Activated T-helper 1 cell treated with Interleukin-2 at 50 U/mL for 16 hours (primary cell): ENCODE measurements around the gene THSD7B.

Source experiments
- DNase-seq: peaks from one replicate; pipeline ENCODE4 v3.0.0-alpha.2; 2020; ENCODE audit warnings: low read depth

The THSD7B gene

GRCh38 chr2:137193401-137193800, 428.1 kb downstream of the THSD7B start:
- DNase-seq = no peak

GRCh38 chr2:137194111-137194510, 428.8 kb downstream of the THSD7B start:
- no peak for DNase-seq

DNA sequence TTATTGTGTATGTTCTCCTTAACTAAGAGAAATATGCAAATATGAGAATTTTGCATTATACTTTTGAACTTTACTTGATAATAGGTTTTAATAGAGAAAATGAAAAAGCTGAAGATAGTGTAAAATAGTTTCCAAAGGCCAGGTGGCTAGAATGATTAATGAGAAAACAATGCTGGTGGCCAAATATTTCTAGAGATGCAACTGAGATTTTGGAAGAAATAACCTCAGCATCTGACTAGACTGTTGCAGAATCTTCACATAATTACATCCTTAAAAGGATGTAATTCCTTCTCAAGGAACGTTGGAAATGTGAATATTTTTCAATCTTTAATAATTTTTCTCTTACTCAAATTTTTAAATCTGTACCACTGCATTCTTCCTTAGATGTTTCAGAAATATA, 434.4 kb downstream of the THSD7B start:
- DNase-seq = no peak

DNA sequence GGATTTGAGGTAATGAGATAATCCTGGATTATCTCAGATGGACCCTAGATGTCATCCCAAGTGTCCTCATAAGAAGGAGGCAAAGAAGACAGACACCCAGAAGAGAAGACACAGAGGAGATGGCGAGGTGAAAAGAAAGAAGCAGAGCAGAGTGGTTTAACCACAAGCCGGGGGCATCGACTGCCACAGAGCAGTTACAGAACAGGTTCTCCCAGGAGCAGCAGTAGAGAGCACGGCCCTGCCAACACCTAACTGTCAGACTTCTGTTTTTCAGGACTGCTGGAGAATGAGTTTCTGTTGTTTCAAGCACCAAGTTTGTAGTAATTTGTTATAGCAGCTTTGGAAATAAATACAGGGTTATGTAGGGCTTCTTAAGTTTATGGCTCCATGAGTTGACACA, 437.0 kb downstream of the THSD7B start:
- no peak for DNase-seq

- DNase-seq = no peak
Measured at GRCh38 chr2:137205324-137205723, 440.0 kb downstream of the THSD7B start.

DNA sequence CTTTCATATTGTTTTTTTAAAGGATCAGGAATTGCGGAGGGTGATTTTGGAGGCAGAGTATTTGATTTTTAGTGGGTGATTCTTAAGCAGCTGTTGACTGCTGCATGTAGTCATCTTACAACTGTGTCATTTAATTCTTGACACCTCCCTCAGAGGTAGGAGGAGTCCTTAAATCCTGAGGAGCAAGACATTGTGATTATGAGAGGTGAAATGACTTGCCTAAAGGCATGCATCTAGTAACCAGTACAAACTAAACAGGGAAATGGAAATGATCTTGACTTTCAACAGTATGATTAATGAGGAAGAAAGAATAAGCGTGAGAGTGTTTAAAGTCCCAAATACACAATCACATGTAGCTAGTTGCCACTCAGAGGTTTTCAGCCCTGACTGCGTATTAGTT, 440.7 kb downstream of the THSD7B start:
- DNase-seq = no peak

DNA sequence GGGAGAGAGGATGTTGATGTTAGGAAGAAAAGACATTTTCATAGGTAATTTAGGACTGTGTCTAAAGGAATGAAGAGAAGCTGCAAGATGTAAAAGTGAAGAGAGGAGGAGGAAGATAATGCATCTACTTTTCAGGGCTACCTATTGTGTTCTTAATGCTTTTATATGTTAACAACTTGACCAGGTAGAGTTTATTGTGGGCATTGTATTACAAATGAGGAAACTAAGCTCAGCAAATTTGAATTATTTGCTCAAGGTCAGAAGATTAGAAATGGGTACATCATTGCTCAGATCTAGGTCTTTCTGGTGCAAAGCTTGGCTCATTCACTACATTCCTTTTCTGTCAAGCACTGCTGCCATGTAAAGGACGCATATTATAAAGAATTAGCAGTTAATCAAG, 441.7 kb downstream of the THSD7B start:
- DNase-seq = no peak

- DNase-seq = no peak
Measured at GRCh38 chr2:137208431-137208891, 443.1 kb downstream of the THSD7B start.

GRCh38 chr2:137210039-137210438, 444.7 kb downstream of the THSD7B start:
- no peak for DNase-seq

- DNase-seq = no peak
Measured at GRCh38 chr2:137211761-137212160, 446.4 kb downstream of the THSD7B start.

DNA sequence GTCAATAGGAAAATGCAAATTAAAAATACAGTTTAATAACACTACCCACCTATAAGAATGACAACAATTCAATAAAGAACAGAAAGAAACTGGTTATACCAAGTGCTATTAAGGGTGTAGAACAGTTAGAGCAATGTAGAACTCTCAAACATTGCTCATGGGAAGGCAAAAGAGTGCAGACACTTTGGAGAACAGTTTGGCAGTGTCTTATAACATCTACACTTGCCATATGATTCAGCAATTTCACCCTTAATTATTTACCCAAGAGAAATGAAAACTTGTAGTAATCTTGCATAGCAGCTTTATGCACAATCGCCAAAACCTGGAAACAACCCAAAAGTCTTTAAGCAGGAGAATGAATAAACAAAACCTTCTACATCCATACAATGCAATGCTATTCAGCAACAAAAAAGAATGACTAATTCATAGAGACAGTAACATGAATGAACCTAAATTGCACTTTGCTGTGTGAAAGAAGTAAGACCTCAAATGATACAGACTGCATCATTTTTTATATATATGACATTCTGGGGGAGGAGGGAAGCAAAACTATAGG, 455.2 kb downstream of the THSD7B start:
- no peak for DNase-seq

DNA sequence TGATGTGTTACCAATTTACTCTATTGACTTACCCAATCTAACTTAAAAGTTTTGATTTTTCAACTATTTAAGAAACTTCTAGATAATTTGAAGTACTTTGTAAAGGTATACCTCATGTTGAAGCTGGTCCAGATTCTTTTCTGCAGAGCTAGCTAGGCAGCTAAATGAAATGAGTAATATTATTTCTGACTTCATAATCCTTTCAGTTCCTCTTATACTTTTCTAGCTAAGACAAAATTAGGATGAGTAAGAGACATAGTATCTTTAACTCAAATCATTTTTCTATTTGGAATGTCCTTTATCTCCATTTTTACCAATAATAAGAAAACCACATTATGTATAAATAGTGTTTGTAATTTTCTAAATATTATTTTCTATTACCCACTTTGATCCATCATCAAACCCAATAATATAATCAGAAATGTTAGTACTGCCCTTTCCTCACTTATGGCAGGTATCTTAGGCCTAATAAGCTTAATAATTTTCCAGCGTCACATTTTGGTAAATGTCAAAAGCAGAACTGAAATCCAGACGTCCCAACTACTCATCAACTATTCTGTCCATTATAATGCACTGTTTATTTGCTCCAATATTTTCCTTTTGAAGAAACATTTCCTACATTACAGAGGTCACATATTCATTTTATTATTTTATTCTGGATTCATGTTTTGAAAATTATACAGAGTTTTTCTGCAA, 456.6 kb downstream of the THSD7B start:
- DNase-seq = no peak

DNA sequence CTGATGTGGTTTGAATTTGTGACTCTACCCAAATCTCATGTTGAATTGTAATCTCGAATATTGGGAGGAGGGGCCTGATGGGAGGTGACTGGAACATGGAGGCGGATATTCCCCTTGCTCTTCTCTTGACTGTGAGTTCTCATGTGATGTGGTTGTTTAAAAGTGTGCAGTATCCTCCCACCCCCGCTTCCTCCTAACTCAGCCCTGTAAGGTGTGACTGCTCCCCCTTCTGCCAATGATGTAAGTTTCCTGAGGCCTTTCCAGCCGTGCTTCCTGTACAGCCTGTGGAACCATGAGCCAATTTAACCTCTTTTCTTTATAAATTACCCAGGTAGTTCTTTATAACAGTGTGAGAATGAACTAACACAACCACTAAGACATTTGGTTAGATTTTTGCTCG, 458.4 kb downstream of the THSD7B start:
- DNase-seq = no peak

DNA sequence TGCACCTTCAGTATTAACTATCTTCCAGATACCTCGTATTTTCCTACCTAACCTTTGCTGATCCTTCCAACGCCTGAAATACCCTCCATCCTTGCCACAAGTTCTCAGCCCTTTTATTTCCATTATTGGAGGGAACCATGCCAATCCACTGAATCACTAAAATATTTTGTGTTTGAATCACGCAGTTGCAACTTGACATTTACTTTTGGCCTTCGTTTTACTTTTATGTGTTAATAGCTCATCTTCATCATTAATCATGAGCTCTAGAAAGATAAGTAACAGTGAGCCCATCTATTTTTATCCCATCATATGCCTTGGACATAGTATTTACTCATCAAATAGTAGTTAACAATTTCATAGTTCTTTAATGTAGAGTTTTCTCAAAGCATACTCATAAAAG, 463.2 kb downstream of the THSD7B start:
- no peak for DNase-seq

GRCh38 chr2:137229834-137230233, 464.5 kb downstream of the THSD7B start:
- no peak for DNase-seq

DNA sequence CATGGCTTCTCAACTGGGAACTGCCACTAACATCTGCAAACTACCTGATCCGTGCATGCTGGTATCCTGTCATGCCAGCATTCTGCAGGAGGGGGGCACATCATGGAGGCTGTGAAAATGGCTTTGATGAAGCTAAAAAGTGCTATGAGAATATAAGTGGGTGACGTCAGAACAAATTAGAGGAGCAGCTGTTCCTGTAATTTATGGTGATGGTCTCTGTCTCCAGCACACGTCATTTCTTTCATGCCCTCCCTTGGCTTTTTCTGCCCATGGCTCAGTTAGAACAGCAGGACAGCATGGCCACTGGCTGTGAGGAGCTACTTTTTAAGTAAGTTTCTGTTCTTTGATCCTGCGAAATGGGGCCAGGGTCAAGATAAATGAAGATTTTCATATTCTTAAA, 466.3 kb downstream of the THSD7B start:
- no peak for DNase-seq

- no peak for DNase-seq
Measured at GRCh38 chr2:137232076-137232475, 466.7 kb downstream of the THSD7B start.

- DNase-seq = no peak
Measured at GRCh38 chr2:137233091-137233490, 467.7 kb downstream of the THSD7B start.

DNA sequence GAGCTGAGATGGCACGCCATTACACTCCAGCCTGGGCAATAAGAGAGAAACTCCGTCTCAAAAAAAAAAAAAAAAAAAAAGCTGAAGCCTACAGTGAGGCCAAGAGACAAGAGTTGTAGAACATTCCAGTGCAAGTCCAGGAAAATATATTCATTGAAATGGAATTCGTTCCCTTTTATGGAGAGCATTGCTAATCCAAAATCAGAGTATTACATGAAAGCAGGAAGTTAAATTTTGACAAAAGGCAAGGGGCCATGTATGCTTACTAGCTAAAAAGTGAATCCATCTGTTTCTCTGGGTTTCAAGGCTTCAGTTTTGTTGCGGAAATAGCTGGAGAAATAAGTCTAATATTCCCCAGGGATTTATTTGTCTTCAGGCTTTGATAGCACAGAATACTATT, 471.7 kb downstream of the THSD7B start:
- DNase-seq = no peak

- no peak for DNase-seq
Measured at GRCh38 chr2:137238065-137238464, 472.7 kb downstream of the THSD7B start.

GRCh38 chr2:137249463-137250130, 484.3 kb downstream of the THSD7B start:
- DNase-seq = no peak

DNA sequence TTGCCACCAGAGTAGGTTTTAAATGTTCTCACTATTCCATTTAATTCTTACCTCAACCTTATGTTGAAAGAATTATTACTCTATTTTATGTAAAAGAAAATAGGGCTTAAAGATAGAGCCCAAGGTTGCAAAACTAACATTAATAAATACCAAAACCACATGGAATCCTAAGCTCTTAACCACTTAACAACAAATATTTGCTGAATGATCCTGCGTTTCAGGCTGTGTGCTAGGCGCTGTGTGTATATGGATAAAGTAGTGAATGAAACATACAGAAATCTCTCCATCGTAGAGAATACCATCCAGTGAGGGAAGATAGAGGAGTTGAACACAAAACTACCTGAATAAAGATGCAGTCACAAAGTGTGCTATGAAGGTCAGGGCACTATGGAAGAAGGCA, 485.1 kb downstream of the THSD7B start:
- no peak for DNase-seq

DNA sequence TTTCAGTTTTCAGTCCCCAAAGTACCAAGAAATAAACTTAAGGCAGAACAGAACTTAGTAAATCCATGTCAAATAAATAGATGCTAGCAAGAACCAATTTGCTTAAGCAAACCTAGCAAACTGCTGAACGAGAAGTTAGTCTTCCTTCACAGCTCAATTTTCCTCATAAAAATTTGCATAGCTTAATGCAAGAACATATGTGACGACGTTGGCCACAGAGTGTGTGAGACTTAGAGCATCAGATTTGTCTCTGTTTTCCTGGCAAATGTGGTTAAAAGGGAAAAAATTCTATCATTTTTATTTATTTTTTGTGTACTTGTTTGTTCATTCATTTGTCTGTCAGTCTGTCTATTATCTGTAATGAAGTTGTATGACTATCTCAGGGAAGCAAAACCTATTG, 485.7 kb downstream of the THSD7B start:
- no peak for DNase-seq

- no peak for DNase-seq
Measured at GRCh38 chr2:137252934-137253333, 487.6 kb downstream of the THSD7B start.
